Thymus (tissue), 11 donors: ENCODE data around the gene ARSB. TPM values are rescaled to one million over a fixed set of nuclear protein-coding genes. Genes with fewer than 3 reads are reported as not detected.

Experiments used
- DNase-seq, 9 donors: peaks; one replicate each; pipeline ENCODE4 v3.0.0-alpha.2; 2013; ENCODE audit warnings: low spot score in 9 of 9, low read depth in 6 of 9, missing footprints in 1 of 9
- H3K27ac ChIP-seq, 2 donors: one replicate each; pipeline ENCODE4 v1.5.1; 2013; ENCODE audit warnings: control low read depth in 1 of 2, low read depth in 1 of 2, low read length in 1 of 2, mild to moderate bottlenecking in 1 of 2, moderate library complexity in 1 of 2
- H3K27me3 ChIP-seq, 2 donors: one replicate each; pipeline ENCODE4 v1.5.1; 2013; ENCODE audit warnings: low read length in 1 of 2; ENCODE audit not compliant: control insufficient read depth in 2 of 2, insufficient read depth in 1 of 2
- H3K36me3 ChIP-seq, 2 donors: one replicate each; pipeline ENCODE4 v1.5.1; 2013; ENCODE audit warnings: low read length in 1 of 2, mild to moderate bottlenecking in 1 of 2, moderate library complexity in 1 of 2; ENCODE audit not compliant: control insufficient read depth in 2 of 2, insufficient read depth in 2 of 2
- H3K4me1 ChIP-seq, 2 donors: one replicate each; pipeline ENCODE4 v1.5.1; 2013; ENCODE audit warnings: low read length in 2 of 2; ENCODE audit not compliant: control insufficient read depth in 2 of 2, insufficient read depth in 2 of 2
- H3K4me3 ChIP-seq, 2 donors: one replicate each; pipeline ENCODE4 v1.5.1; 2013; ENCODE audit warnings: low read length in 2 of 2, control low read depth in 1 of 2, mild to moderate bottlenecking in 1 of 2
- H3K9me3 ChIP-seq, 2 donors: one replicate each; pipeline ENCODE4 v1.5.1; 2013; ENCODE audit warnings: low read length in 1 of 2, mild to moderate bottlenecking in 1 of 2; ENCODE audit not compliant: control insufficient read depth in 2 of 2, insufficient read depth in 1 of 2
- WGBS: extraction: QIAGEN DNeasy Blood & Tissue Kit; methylation state at CpG from one replicate; pipeline ENCODE4 v1.1.7; 2013; 5-methylcytosine and 5-hydroxymethylcytosine counted together
- polyA plus RNA-seq: library from polyadenylated mRNA; stranded (reverse); fragments of 200-250 nt; gene quantifications from one replicate; pipeline ENCODE4 v1.2.3, GENCODE V29; 2013
- total RNA-seq: library from RNA; stranded (reverse); fragments of 120-200 nt; gene quantifications from one replicate; pipeline ENCODE4 v1.2.4, GENCODE V29; 2013
- donor health status: healthy.

ARSB gene
- total and polyA plus RNA-seq, 2 donors = 2.4 to 4.4 TPM

GRCh38 chr5:79005151-79005550 is 20.0 kb upstream of the ARSB start:
- 93% methylated on average over 4 of the region's 4 CpGs for WGBS
- Histone ChIP-seq H3K4me3 (no peak overlapping the region), H3K27me3 (no peaks in the 10 kb centered on the region), H3K27ac (no peak overlapping the region), H3K4me1 (no peaks in the 10 kb centered on the region), H3K36me3 (no peaks in the 10 kb centered on the region), H3K9me3 (no peaks in the 10 kb centered on the region)
- no peak for DNase-seq

DNA sequence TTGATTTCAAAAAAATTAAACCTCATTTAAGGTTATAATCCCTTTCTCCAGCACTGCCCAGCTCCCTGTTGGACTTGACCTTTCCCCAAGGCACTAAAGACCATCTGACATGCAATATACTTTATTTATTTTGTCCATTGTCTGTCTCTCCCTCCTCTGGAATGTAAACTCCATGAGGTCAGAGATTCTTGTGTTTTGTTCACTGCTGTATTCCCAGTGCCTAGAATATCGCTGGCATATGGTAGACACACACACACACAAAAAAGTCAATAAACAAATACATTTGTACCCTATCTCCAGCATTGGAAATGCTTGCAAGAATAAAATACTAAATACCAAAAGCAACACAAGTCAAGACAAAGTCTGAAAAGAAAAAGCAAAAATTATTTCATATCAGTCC is 17.3 kb upstream of the ARSB start:
- WGBS = 99% methylated on average over 1 of the region's 1 CpG

DNA sequence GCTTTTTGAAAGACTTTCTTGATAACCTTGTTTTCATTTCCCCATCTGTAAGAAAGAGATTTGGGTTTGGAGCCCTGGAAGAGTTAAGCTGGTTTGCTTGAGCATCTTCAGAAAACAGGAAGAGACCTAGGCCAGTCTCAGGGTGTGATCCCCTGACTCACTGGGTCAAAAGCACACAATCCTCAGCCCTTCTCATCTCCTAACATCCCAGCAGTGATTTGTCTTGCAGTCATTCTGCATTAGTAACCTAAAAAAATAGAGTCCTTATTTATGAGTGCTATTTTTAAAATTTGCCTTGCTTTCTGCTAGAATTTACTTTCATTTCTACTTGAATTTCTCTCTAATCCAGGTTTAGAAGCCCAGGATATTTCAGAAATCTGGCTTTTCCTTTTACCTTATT is 16.4 kb upstream of the ARSB start:
- no peak for DNase-seq

More for the DNA sequence above, 17.3 kb upstream of the ARSB start:
- Histone ChIP-seq H3K27me3 (no peaks in the 10 kb centered on the region), H3K4me3 (no peak overlapping the region), H3K4me1 (no peaks in the 10 kb centered on the region), H3K36me3 (no peaks in the 10 kb centered on the region), H3K9me3 (no peaks in the 10 kb centered on the region), H3K27ac (no peak overlapping the region)
- no peak for DNase-seq

DNA sequence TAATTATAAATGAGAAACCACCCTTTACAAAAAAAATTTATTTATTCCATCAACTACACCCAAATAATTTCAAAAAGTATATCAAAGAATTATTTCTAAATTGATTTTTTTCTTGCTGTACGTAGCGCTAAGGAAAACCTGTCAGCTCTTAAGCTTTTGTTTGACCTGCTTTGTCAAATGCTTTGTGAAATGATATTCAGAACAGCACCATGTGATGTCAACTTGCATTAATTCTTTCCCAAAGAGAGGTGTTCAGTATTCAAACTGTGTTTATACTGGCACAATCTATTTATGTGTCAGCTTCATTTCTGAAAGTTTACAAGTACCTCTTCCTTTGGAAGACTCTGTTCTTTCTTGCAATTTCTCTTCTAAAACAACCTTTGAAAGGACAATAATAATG is 12.0 kb upstream of the ARSB start:
- no peak overlapping the region for H3K4me3 ChIP-seq
- no peak for DNase-seq
- no peaks in the 10 kb centered on the region for H3K36me3 ChIP-seq
- WGBS = 98% methylated on average over 2 of the region's 2 CpGs
- H3K9me3 ChIP-seq = no peaks in the 10 kb centered on the region
- H3K27ac ChIP-seq = no peak overlapping the region
- H3K4me1 ChIP-seq = peaks cover 0 to 2% of the 10 kb centered on the region in 2 donors
- H3K27me3 ChIP-seq = no peaks in the 10 kb centered on the region

More for the DNA sequence above, 16.4 kb upstream of the ARSB start:
- Histone ChIP-seq H3K9me3 (no peaks in the 10 kb centered on the region), H3K27me3 (no peaks in the 10 kb centered on the region), H3K36me3 (no peaks in the 10 kb centered on the region), H3K4me3 (no peak overlapping the region), H3K4me1 (no peaks in the 10 kb centered on the region), H3K27ac (no peak overlapping the region)

GRCh38 chr5:78995521-78996007 is 10.5 kb upstream of the ARSB start:
- Histone ChIP-seq H3K27ac (no peak overlapping the region), H3K9me3 (no peaks in the 10 kb centered on the region), H3K36me3 (no peaks in the 10 kb centered on the region), H3K27me3 (no peaks in the 10 kb centered on the region), H3K4me1 (peaks cover 0 to 2% of the 10 kb centered on the region in 2 donors), H3K4me3 (no peak overlapping the region)
- WGBS = 94% methylated on average over 2 of the region's 2 CpGs
- no peak for DNase-seq

DNA sequence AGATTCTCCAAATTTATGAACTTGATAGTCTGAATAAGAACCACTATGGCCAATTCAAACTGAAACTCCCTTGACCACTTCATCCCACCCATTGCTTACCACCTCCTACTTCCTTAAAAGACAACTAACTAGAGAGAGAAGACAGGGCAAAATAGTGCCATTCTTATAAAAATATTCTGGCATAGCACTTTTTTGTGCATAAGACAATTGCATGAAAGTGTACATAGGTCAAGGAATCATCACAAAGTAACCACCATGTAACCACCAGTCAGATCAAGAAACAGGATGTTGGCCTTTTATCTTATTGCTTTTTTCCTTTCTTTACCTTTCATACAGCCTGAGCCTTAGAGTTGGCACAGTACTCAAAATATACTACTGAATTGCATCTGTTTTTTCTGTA is 8.1 kb upstream of the ARSB start:
- H3K27me3 ChIP-seq = no peaks in the 10 kb centered on the region
- H3K36me3 ChIP-seq = no peaks in the 10 kb centered on the region
- no peak overlapping the region for H3K27ac ChIP-seq
- no peaks in the 10 kb centered on the region for H3K9me3 ChIP-seq
- DNase-seq = peak in 4 of 9 donors; percentile 15 to 60 (median 18)
- H3K4me3 ChIP-seq = no peak overlapping the region
- peaks cover 0 to 2% of the 10 kb centered on the region in 2 donors for H3K4me1 ChIP-seq

GRCh38 chr5:78992146-78992545 is 7.0 kb upstream of the ARSB start:
- Histone ChIP-seq H3K27ac (no peak overlapping the region), H3K4me3 (no peak overlapping the region), H3K4me1 (peaks cover 0 to 2% of the 10 kb centered on the region in 2 donors), H3K36me3 (no peaks in the 10 kb centered on the region), H3K9me3 (no peaks in the 10 kb centered on the region), H3K27me3 (no peaks in the 10 kb centered on the region)
- 94% methylated on average over 2 of the region's 2 CpGs for WGBS
- no peak for DNase-seq

GRCh38 chr5:78989080-78989479 is 4.0 kb upstream of the ARSB start:
- peaks cover 0 to 8% of the 10 kb centered on the region in 2 donors for H3K27me3 ChIP-seq
- H3K27ac ChIP-seq = no peak overlapping the region
- WGBS = 97% methylated on average over 12 of the region's 12 CpGs
- H3K4me1 ChIP-seq = peaks cover 0 to 10% of the 10 kb centered on the region in 2 donors
- no peak for DNase-seq
- no peaks in the 10 kb centered on the region for H3K36me3 ChIP-seq
- no peaks in the 10 kb centered on the region for H3K9me3 ChIP-seq
- H3K4me3 ChIP-seq = no peak overlapping the region

GRCh38 chr5:78985725-78986223 is 664 bp upstream of the ARSB start:
- no peak for DNase-seq
- peaks cover 0 to 8% of the 10 kb centered on the region in 2 donors for H3K27me3 ChIP-seq
- H3K4me3 ChIP-seq = peak overlapping the region; percentile 61 to 94
- WGBS = 16% methylated on average over 11 of the region's 11 CpGs
- peak overlapping the region; percentile 28 to 48 for H3K27ac ChIP-seq
- H3K9me3 ChIP-seq = no peaks in the 10 kb centered on the region
- no peaks in the 10 kb centered on the region for H3K36me3 ChIP-seq
- peaks cover 0 to 15% of the 10 kb centered on the region in 2 donors for H3K4me1 ChIP-seq
